Measurements from ENCODE around the gene MFSD6. TPM values are rescaled to one million over a fixed set of nuclear protein-coding genes. Genes with fewer than 3 reads are reported as not detected.

MFSD6 gene
- total RNA-seq, 1 donor: 77.1 TPM

DNA sequence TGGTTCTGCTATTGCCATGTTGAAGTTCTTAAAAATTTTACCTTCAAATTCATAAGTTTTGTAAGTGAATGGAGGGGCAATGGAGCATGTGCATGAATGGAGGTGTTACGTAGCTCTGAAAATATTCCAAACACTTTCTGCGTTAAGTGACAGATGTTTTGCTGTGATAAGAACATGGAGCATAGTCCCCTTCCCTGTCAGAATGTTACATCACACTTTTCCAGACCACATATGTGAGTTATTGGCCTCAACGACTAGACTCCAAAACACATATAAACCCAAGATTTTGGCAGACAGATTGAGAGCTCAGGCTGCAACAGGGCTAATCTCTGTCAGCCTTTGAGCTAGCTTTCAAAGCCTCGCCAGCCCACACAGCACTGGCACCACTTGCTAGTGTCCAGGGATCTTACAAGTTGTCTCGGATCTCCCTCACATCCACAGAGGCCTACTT is 27.2 kb upstream of the MFSD6 start:
- H3K27me3 ChIP-seq (ENCODE audit: insufficient read depth, low read length): no peaks in the 10 kb centered on the region
- no peak overlapping the region for H3K4me3 ChIP-seq (ENCODE audit: low read length)
- H3K9me3 ChIP-seq (ENCODE audit: low read depth, low read length): no peaks in the 10 kb centered on the region
- no peaks in the 10 kb centered on the region for H3K4me1 ChIP-seq (ENCODE audit: insufficient read depth, low read length)

DNA sequence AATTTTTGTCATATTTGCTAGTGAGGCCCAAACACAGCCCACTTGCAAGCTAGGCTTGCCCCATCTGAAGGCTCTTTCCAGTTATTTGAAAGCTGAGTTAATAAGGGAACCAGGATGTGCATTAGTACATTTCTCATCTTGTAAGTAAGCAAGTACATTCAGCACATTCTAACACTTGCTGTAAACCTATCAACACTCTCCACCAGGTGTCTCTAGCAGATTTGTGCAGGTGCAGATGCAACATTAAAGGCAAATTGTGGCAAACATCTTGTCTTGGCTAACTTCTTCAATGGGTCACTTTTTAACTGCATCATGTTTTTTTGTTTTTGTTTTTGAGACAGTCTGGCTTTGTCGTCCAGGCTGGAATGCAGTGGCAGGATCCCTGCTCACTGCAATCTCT is 25.3 kb upstream of the MFSD6 start:
- H3K27me3 ChIP-seq (ENCODE audit: insufficient read depth, low read length): no peaks in the 10 kb centered on the region
- H3K4me1 ChIP-seq (ENCODE audit: insufficient read depth, low read length): no peaks in the 10 kb centered on the region

GRCh38 chr2:190387422-190387821 is 20.7 kb upstream of the MFSD6 start:
- H3K9me3 ChIP-seq (ENCODE audit: low read depth, low read length): no peaks in the 10 kb centered on the region
- no peak overlapping the region for H3K4me3 ChIP-seq (ENCODE audit: low read length)
- no peaks in the 10 kb centered on the region for H3K27me3 ChIP-seq (ENCODE audit: insufficient read depth, low read length)
- H3K4me1 ChIP-seq (ENCODE audit: insufficient read depth, low read length): no peaks in the 10 kb centered on the region

More for the DNA sequence above, 25.3 kb upstream of the MFSD6 start:
- Histone ChIP-seq H3K4me3 (ENCODE audit: low read length) (no peak overlapping the region), H3K9me3 (ENCODE audit: low read depth, low read length) (no peaks in the 10 kb centered on the region)

GRCh38 chr2:190396271-190396670 is 11.9 kb upstream of the MFSD6 start:
- H3K9me3 ChIP-seq (ENCODE audit: low read depth, low read length): no peaks in the 10 kb centered on the region
- H3K27me3 ChIP-seq (ENCODE audit: insufficient read depth, low read length): peaks cover 4% of the 10 kb centered on the region
- no peaks in the 10 kb centered on the region for H3K4me1 ChIP-seq (ENCODE audit: insufficient read depth, low read length)
- H3K4me3 ChIP-seq (ENCODE audit: low read length): no peak overlapping the region

- Histone ChIP-seq H3K27me3 (ENCODE audit: insufficient read depth, low read length) (peaks cover 5% of the 10 kb centered on the region), H3K9me3 (ENCODE audit: low read depth, low read length) (no peaks in the 10 kb centered on the region), H3K4me1 (ENCODE audit: insufficient read depth, low read length) (peaks cover 12% of the 10 kb centered on the region), H3K4me3 (ENCODE audit: low read length) (no peak overlapping the region)
Measured at GRCh38 chr2:190402986-190403603, 5.1 kb upstream of the MFSD6 start.

DNA sequence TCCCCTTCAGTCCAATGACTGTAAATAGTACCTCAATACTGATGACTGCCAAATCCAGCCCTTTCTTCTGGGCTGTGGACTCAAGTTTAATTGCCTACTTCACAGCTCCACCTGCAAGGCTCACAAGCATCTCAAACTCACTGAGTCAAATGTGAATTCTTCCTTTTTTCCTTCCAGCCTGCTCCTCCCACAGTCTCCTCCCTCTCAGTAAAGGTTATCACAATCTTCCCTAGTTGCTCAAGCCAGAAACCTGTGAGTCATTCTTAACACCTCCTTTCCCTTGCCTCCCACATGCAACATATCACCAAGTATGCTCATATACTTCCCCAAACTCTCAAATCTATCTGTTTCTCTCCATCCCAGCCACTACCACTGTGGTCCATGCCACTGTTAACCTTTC is 3.7 kb upstream of the MFSD6 start:
- H3K27me3 ChIP-seq (ENCODE audit: insufficient read depth, low read length): peaks cover 5% of the 10 kb centered on the region
- no peak overlapping the region for H3K4me3 ChIP-seq (ENCODE audit: low read length)
- H3K9me3 ChIP-seq (ENCODE audit: low read depth, low read length): no peaks in the 10 kb centered on the region
- H3K4me1 ChIP-seq (ENCODE audit: insufficient read depth, low read length): peaks cover 19% of the 10 kb centered on the region

- Histone ChIP-seq H3K27me3 (ENCODE audit: insufficient read depth, low read length) (peaks cover 5% of the 10 kb centered on the region), H3K9me3 (ENCODE audit: low read depth, low read length) (no peaks in the 10 kb centered on the region)
Measured at GRCh38 chr2:190405070-190405469, 3.1 kb upstream of the MFSD6 start.

GRCh38 chr2:190405995-190406394 is 2.2 kb upstream of the MFSD6 start:
- Histone ChIP-seq H3K4me3 (ENCODE audit: low read length) (no peak overlapping the region), H3K27me3 (ENCODE audit: insufficient read depth, low read length) (peaks cover 5% of the 10 kb centered on the region), H3K4me1 (ENCODE audit: insufficient read depth, low read length) (peaks cover 34% of the 10 kb centered on the region), H3K9me3 (ENCODE audit: low read depth, low read length) (no peaks in the 10 kb centered on the region)

More at GRCh38 chr2:190405070-190405469, 3.1 kb upstream of the MFSD6 start:
- Histone ChIP-seq H3K4me3 (ENCODE audit: low read length) (no peak overlapping the region), H3K4me1 (ENCODE audit: insufficient read depth, low read length) (peaks cover 25% of the 10 kb centered on the region)

DNA sequence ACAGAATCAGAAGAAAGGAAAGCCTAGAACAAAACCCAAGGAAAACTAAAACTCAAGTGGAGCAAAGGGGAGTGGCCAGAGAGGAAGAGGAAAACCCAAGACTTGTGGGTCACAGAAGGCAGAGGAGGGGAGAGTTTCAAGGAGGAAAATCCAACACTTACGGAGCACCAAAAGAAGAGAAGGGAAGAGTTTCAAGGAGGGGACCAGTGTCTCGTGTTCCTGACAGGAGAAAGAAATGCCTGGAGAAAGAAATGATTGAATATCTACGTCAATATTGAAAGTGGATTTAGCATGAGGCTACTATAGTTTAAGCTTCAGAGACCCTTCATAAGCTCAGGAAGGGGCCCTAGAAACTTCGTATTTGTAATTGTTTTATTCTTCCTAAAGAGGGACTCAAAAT is 1.4 kb upstream of the MFSD6 start:
- Histone ChIP-seq H3K4me1 (ENCODE audit: insufficient read depth, low read length) (peaks cover 38% of the 10 kb centered on the region), H3K27me3 (ENCODE audit: insufficient read depth, low read length) (peaks cover 5% of the 10 kb centered on the region), H3K9me3 (ENCODE audit: low read depth, low read length) (no peaks in the 10 kb centered on the region), H3K4me3 (ENCODE audit: low read length) (no peak overlapping the region)

GRCh38 chr2:190407246-190407661 is 901 bp upstream of the MFSD6 start:
- H3K27me3 ChIP-seq (ENCODE audit: insufficient read depth, low read length): peaks cover 5% of the 10 kb centered on the region
- no peaks in the 10 kb centered on the region for H3K9me3 ChIP-seq (ENCODE audit: low read depth, low read length)
- peaks cover 38% of the 10 kb centered on the region for H3K4me1 ChIP-seq (ENCODE audit: insufficient read depth, low read length)
- peak overlapping the region; percentile 65 for H3K4me3 ChIP-seq (ENCODE audit: low read length)

GRCh38 chr2:190408538-190409271 is 550 bp downstream of the MFSD6 start:
- peak overlapping the region; percentile 65 for H3K4me3 ChIP-seq (ENCODE audit: low read length)
- no peaks in the 10 kb centered on the region for H3K9me3 ChIP-seq (ENCODE audit: low read depth, low read length)
- peaks cover 43% of the 10 kb centered on the region for H3K4me1 ChIP-seq (ENCODE audit: insufficient read depth, low read length)
- peaks cover 5% of the 10 kb centered on the region for H3K27me3 ChIP-seq (ENCODE audit: insufficient read depth, low read length)

GRCh38 chr2:190409616-190410015 is 1.5 kb downstream of the MFSD6 start:
- H3K4me1 ChIP-seq (ENCODE audit: insufficient read depth, low read length): peaks cover 44% of the 10 kb centered on the region
- H3K9me3 ChIP-seq (ENCODE audit: low read depth, low read length): no peaks in the 10 kb centered on the region
- no peak overlapping the region for H3K4me3 ChIP-seq (ENCODE audit: low read length)
- H3K27me3 ChIP-seq (ENCODE audit: insufficient read depth, low read length): peaks cover 5% of the 10 kb centered on the region

DNA sequence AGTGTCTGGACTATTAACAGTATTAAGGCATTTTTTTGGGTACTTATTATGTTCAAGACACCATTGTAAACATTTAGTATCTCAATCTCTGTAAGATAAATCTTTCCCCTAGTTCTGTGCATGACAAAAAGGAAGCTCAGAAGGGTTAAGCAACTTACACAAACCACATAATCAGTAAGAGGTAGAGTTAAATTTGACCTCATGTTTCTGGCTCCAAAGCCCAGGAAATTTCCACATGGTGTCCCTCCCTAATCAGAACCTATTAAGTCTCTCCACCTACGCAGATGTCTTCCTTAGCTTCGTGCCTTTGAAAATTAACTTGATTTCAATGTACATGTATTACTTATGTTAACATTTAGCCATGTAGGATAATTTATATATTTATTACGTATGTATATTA is 2.0 kb downstream of the MFSD6 start:
- H3K27me3 ChIP-seq (ENCODE audit: insufficient read depth, low read length): peaks cover 5% of the 10 kb centered on the region
- H3K9me3 ChIP-seq (ENCODE audit: low read depth, low read length): no peaks in the 10 kb centered on the region
- H3K4me1 ChIP-seq (ENCODE audit: insufficient read depth, low read length): peaks cover 43% of the 10 kb centered on the region
- H3K4me3 ChIP-seq (ENCODE audit: low read length): no peak overlapping the region

- H3K4me3 ChIP-seq (ENCODE audit: low read length): no peak overlapping the region
- no peaks in the 10 kb centered on the region for H3K27me3 ChIP-seq (ENCODE audit: insufficient read depth, low read length)
- H3K4me1 ChIP-seq (ENCODE audit: insufficient read depth, low read length): peaks cover 40% of the 10 kb centered on the region
- H3K9me3 ChIP-seq (ENCODE audit: low read depth, low read length): no peaks in the 10 kb centered on the region
Measured at GRCh38 chr2:190412966-190413365, 4.8 kb downstream of the MFSD6 start.

DNA sequence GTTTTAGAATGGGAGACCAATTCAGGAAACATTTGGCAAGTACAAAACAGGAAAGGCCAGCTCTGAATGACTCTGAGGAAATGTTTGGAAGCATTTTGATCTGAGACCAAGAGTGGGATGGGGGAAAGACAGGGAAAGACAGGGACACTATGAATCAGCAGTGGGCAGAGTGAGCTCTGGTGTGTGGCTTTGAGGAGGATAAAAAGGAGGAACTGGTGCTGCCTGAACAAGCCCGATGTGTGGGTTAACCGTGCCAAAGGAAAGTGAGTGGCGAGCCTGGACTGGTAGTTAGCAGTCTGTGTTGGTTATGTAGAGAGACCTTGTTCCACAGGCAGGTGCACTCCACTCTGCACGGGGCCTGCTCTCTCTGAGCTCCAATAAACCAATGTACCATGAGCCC is 5.3 kb downstream of the MFSD6 start:
- Histone ChIP-seq H3K4me3 (ENCODE audit: low read length) (no peak overlapping the region), H3K27me3 (ENCODE audit: insufficient read depth, low read length) (no peaks in the 10 kb centered on the region), H3K9me3 (ENCODE audit: low read depth, low read length) (no peaks in the 10 kb centered on the region), H3K4me1 (ENCODE audit: insufficient read depth, low read length) (peaks cover 42% of the 10 kb centered on the region)

GRCh38 chr2:190415251-190415650 is 7.1 kb downstream of the MFSD6 start:
- H3K27me3 ChIP-seq (ENCODE audit: insufficient read depth, low read length): no peaks in the 10 kb centered on the region
- no peak overlapping the region for H3K4me3 ChIP-seq (ENCODE audit: low read length)
- no peaks in the 10 kb centered on the region for H3K9me3 ChIP-seq (ENCODE audit: low read depth, low read length)
- H3K4me1 ChIP-seq (ENCODE audit: insufficient read depth, low read length): peaks cover 36% of the 10 kb centered on the region

All from mononuclear cell (primary cell).